Endothelial cell of umbilical vein (primary cell): ENCODE measurements around the gene KDM4B. TPM values are rescaled to one million over a fixed set of nuclear protein-coding genes. Genes with fewer than 3 reads are reported as not detected.

Experiments
- BruUV-seq: library from RNA; stranded (reverse); fragments of 400-500 nt; replicated peaks from 2 replicates; lab custom pipeline; 2021; lab: Mats Ljungman, UMichigan
- CTCF ChIA-PET: fragments of 300-600, 350-600 bp; sonication (Branson Sonifier 250); formaldehyde crosslinking; loops from one replicate; lab custom pipeline; 2021; ENCODE audit warnings: antibody characterized with exemption, inconsistent platforms; lab: Charles Lee
- POLR2A ChIA-PET: fragments of 300-600, 350-600 bp; sonication (Branson Sonifier 250); formaldehyde crosslinking; loops from one replicate; lab custom pipeline; 2021; ENCODE audit warnings: antibody characterized with exemption, inconsistent platforms; lab: Charles Lee
- DNase-seq: peaks from one replicate; pipeline ENCODE4 v3.0.0-alpha.2; 2011; ENCODE audit warnings: low read depth, low spot score
- FAIRE-seq: peaks from 2 replicates; lab custom pipeline; 2011; peaks lifted over from hg19 to GRCh38; lab: Jason Lieb, UNC
- H2AFZ ChIP-seq: 2 replicates; pipeline ENCODE4 v1.6.0; 2012; ENCODE audit warnings: low read depth, low read length, control low read depth, inconsistent platforms
- H3K27ac ChIP-seq: 2 replicates; pipeline ENCODE4 v1.5.1; 2011; ENCODE audit warnings: low read depth, mild to moderate bottlenecking, control low read depth, low read length, moderate library complexity; ENCODE audit not compliant: insufficient read depth
- H3K27me3 ChIP-seq, 2 experiments: 2 replicates each; pipeline versions ENCODE4 v1.6.0 to v1.6.1; 2011; ENCODE audit warnings: low read length in 2 of 2, mixed read lengths in 1 of 2; ENCODE audit not compliant: control insufficient read depth in 2 of 2, insufficient read depth in 2 of 2
- H3K36me3 ChIP-seq, 2 experiments: 2 replicates in 1 of 2; 3 replicates in 1 of 2; pipeline ENCODE4 v1.5.1; 2011; ENCODE audit warnings: low read length in 2 of 2, mild to moderate bottlenecking in 1 of 2, moderate library complexity in 1 of 2; ENCODE audit not compliant: control insufficient read depth in 2 of 2, insufficient read depth in 2 of 2; ENCODE audit errors: extremely low read depth in 1 of 2
- H3K4me1 ChIP-seq: 3 replicates; pipeline ENCODE4 v1.5.1; 2011; ENCODE audit warnings: mild to moderate bottlenecking, low read length; ENCODE audit not compliant: control insufficient read depth, insufficient read depth; ENCODE audit errors: extremely low read depth
- H3K4me2 ChIP-seq: 2 replicates; pipeline ENCODE4 v1.6.1; 2011; ENCODE audit warnings: low read length, control low read depth, mixed read lengths; ENCODE audit not compliant: insufficient read depth
- H3K4me3 ChIP-seq, 3 experiments: fragments of 200-600 bp in 1 of 3; sonication (generic), shearing (Covaris generic) in 1 of 3; replicated peaks in 1 of 3; 2 replicates each; pipeline ENCODE4 v1.5.1; 2011 to 2016; ENCODE audit warnings: control low read depth in 3 of 3, low read length in 3 of 3, mild to moderate bottlenecking in 2 of 3, inconsistent platforms in 1 of 3, low read depth in 1 of 3, moderate library complexity in 1 of 3; ENCODE audit not compliant: insufficient read depth in 1 of 3
- H3K79me2 ChIP-seq: 2 replicates; pipeline ENCODE4 v1.6.0; 2012; ENCODE audit warnings: low read length, inconsistent platforms; ENCODE audit not compliant: control insufficient read depth, insufficient read depth
- H3K9ac ChIP-seq: replicated peaks from 2 replicates; pipeline ENCODE3; 2011; ENCODE audit warnings: low read length, control low read depth; ENCODE audit not compliant: insufficient read depth; ENCODE audit errors: extremely low read depth
- H3K9me1 ChIP-seq: replicated peaks from 3 replicates; pipeline ENCODE4 v1.6.0; 2011; ENCODE audit warnings: mild to moderate bottlenecking, low read length; ENCODE audit not compliant: control insufficient read depth, insufficient read depth; ENCODE audit errors: extremely low read depth
- H3K9me3 ChIP-seq: replicated peaks from 2 replicates; pipeline ENCODE4 v1.5.1; 2012; ENCODE audit warnings: low read length, inconsistent platforms; ENCODE audit not compliant: control insufficient read depth, insufficient read depth
- H4K20me1 ChIP-seq: replicated peaks from 2 replicates; pipeline ENCODE3; 2011; ENCODE audit warnings: mild to moderate bottlenecking, low read length; ENCODE audit not compliant: control insufficient read depth, insufficient read depth; ENCODE audit errors: extremely low read depth
- CTCF ChIP-seq, 2 donors: IDR thresholded peaks; 1 replicate in 1 of 2; 2 replicates in 1 of 2; pipeline ENCODE4 v1.5.1; 2011; ENCODE audit warnings: low read length in 2 of 2, mild to moderate bottlenecking in 2 of 2, moderate library complexity in 2 of 2, control low read depth in 1 of 2, inconsistent platforms in 1 of 2, low read depth in 1 of 2; ENCODE audit not compliant: insufficient read depth in 1 of 2; ENCODE audit errors: extremely low read depth in 1 of 2
- EZH2 ChIP-seq: IDR thresholded peaks from 2 replicates; pipeline ENCODE4 v1.6.1; 2012; ENCODE audit warnings: borderline replicate concordance, low read depth, mild to moderate bottlenecking, moderate library complexity, low read length, inconsistent platforms; ENCODE audit not compliant: severe bottlenecking
- FOS ChIP-seq: IDR thresholded peaks from 2 replicates; pipeline ENCODE4 v1.6.1; 2011; ENCODE audit warnings: mild to moderate bottlenecking, low read length, moderate library complexity, borderline replicate concordance; ENCODE audit not compliant: insufficient read depth
- GATA2 ChIP-seq: IDR thresholded peaks from 2 replicates; pipeline ENCODE4 v1.7.0; 2011; ENCODE audit warnings: low read depth, mild to moderate bottlenecking, moderate library complexity, mixed read lengths, low read length; ENCODE audit not compliant: insufficient read length, insufficient read depth
- JUN ChIP-seq: IDR thresholded peaks from 2 replicates; pipeline ENCODE4 v1.6.1; 2011; ENCODE audit warnings: borderline replicate concordance, low read depth; ENCODE audit not compliant: insufficient read length, insufficient read depth
- MYC ChIP-seq: IDR thresholded peaks from one replicate; pipeline ENCODE4 v1.6.1; 2011; ENCODE audit warnings: mild to moderate bottlenecking, low read depth, low read length
- POLR2A ChIP-seq: IDR thresholded peaks from 2 replicates; pipeline ENCODE4 v1.6.1; 2012; ENCODE audit warnings: low read depth, mild to moderate bottlenecking, control low read depth, low read length
- POLR2AphosphoS5 ChIP-seq: IDR thresholded peaks from 2 replicates; pipeline ENCODE4 v1.6.1; 2012; ENCODE audit warnings: low read depth, mild to moderate bottlenecking, control low read depth, low read length, moderate library complexity; ENCODE audit not compliant: insufficient read depth
- dilution Hi-C: fragments of 300-500 bp; cut with MboI; formaldehyde crosslinking; loops from one replicate; pipeline ENCODE4 v1.15.0; 2019; ENCODE audit warnings: low sequenced_read_pairs; ENCODE audit not compliant: extremely low pct_ligation_motif_present
- intact Hi-C: fragments of 100-400 bp; cut with micrococcal nuclease; formaldehyde crosslinking; loops from one replicate; pipeline ENCODE4 v1.10.0; 2022
- polyA plus RNA-seq, 4 experiments: library from polyadenylated mRNA; depleted of rRNA in 3 of 4; stranded (reverse) in 3 of 4; unstranded in 1 of 4; fragments of >200 nt; gene quantifications; 2 replicates each; pipeline versions ENCODE4 v1.2.1 to v1.2.3, GENCODE V29; 2011 to 2012; ENCODE audit warnings: missing spikeins in 1 of 4
- total RNA-seq: library from RNA; stranded (reverse); gene quantifications from 2 replicates; pipeline ENCODE4 v1.2.3, GENCODE V29; 2021
- TF ChIP-seq, protein P1 (sequence below): IDR thresholded peaks from 2 replicates; pipeline ENCODE4 v1.6.1; 2011; ENCODE audit not compliant: insufficient read depth, insufficient read length

The KDM4B gene
- total and polyA plus RNA-seq, 2 donors (not counting 3 experiments of a cell fraction or from before 2014, with no cell fraction given) = 12.4 to 37.2 TPM

GRCh38 chr19:4923276-4923747, 45.6 kb upstream of the KDM4B start:
- H3K4me2 ChIP-seq = no peak overlapping the region
- no peaks in the 10 kb centered on the region for H3K27me3 ChIP-seq
- TF ChIP-seq POLR2A = no peak
- TF ChIP-seq, protein P1, sequence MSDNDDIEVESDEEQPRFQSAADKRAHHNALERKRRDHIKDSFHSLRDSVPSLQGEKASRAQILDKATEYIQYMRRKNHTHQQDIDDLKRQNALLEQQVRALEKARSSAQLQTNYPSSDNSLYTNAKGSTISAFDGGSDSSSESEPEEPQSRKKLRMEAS = no peak
- no peak for TF ChIP-seq FOS
- TF ChIP-seq POLR2AphosphoS5 = no peak
- no peak for TF ChIP-seq JUN
- TF ChIP-seq EZH2 = no peak
- no peak for TF ChIP-seq GATA2
- TF ChIP-seq MYC = no peak
- TF ChIP-seq CTCF (IDR thresholded peaks at IDR 0.05; ENCODE audit: extremely low read depth in 1 of 2, insufficient read depth in 1 of 2, low read depth in 1 of 2, low read length in 2 of 2) = no peak
- no peaks in the 10 kb centered on the region for H4K20me1 ChIP-seq
- intact Hi-C loops = no loop called here
- no peaks in the 10 kb centered on the region for H3K36me3 ChIP-seq
- no peaks in the 10 kb centered on the region for H3K9me1 ChIP-seq
- no peak overlapping the region for H2AFZ ChIP-seq
- no TSS peak for BruUV-seq
- ChIA-PET CTCF (no interaction called here), POLR2A (interaction anchor here (0.5 kb wide), 1 partner anchor 60 kb away, joined by 4 read pairs; no protein-coding TSS in a partner anchor)
- dilution Hi-C loops = no loop called here
- H3K9ac ChIP-seq = no peak overlapping the region
- H3K27ac ChIP-seq = no peak overlapping the region
- no peaks in the 10 kb centered on the region for H3K4me1 ChIP-seq
- peaks cover 79% of the 10 kb centered on the region for H3K79me2 ChIP-seq
- no peak overlapping the region for H3K4me3 ChIP-seq
- FAIRE-seq (no peak), DNase-seq (no peak)
- H3K9me3 ChIP-seq = no peaks in the 10 kb centered on the region
